GM23338 (cell line): Measurements from ENCODE around the gene LYZL1. TPM values are rescaled to one million over a fixed set of nuclear protein-coding genes. Genes with fewer than 3 reads are reported as not detected.

Source experiments
- ATAC-seq: fragments of 200-7000 bp; cut with Tn5 transposase; 3 replicates; pipeline ENCODE4 v1.9.1; 2020
- DNase-seq: peaks from one replicate; pipeline ENCODE4 v3.0.0-alpha.2; 2015; ENCODE audit warnings: low spot score
- H2AFZ ChIP-seq: fragments of 200-600 bp; sonication (generic); 2 replicates; pipeline ENCODE4 v1.8.0; 2016; ENCODE audit warnings: antibody characterized with exemption, mild to moderate bottlenecking, moderate library complexity
- H3F3A ChIP-seq: fragments of 200-600 bp; sonication (generic); replicated peaks from 2 replicates; pipeline ENCODE4 v1.8.0; 2017; ENCODE audit warnings: antibody characterized with exemption, mixed run types, low read depth
- H3K27ac ChIP-seq: fragments of 200-600 bp; sonication (generic); 2 replicates; pipeline ENCODE4 v1.6.1; 2016; ENCODE audit warnings: low read depth
- H3K27me3 ChIP-seq: fragments of 200-600 bp; sonication (generic); 2 replicates; pipeline ENCODE4 v1.8.0; 2016; ENCODE audit warnings: mild to moderate bottlenecking, mixed run types, moderate library complexity; ENCODE audit not compliant: insufficient read depth
- H3K36me3 ChIP-seq: fragments of 200-600 bp; sonication (generic); 2 replicates; pipeline ENCODE4 v1.8.0; 2016; ENCODE audit warnings: mild to moderate bottlenecking; ENCODE audit not compliant: insufficient read depth
- H3K4me1 ChIP-seq: fragments of 200-600 bp; sonication (generic); 2 replicates; pipeline ENCODE4 v1.8.0; 2016; ENCODE audit warnings: mild to moderate bottlenecking, moderate library complexity; ENCODE audit not compliant: insufficient read depth
- H3K4me2 ChIP-seq: fragments of 200-600 bp; sonication (generic); 2 replicates; pipeline ENCODE4 v1.7.1; 2017; ENCODE audit warnings: mixed run types
- H3K4me3 ChIP-seq: fragments of 200-600 bp; sonication (generic); 2 replicates; pipeline ENCODE4 v1.6.1; 2016; ENCODE audit warnings: mixed run types
- H3K79me2 ChIP-seq: fragments of 200-600 bp; sonication (generic); replicated peaks from 2 replicates; pipeline ENCODE4 v1.8.0; 2017; ENCODE audit warnings: mild to moderate bottlenecking; ENCODE audit not compliant: insufficient read depth
- H3K9me2 ChIP-seq: fragments of 200-600 bp; sonication (generic); 2 replicates; pipeline ENCODE4 v1.8.0; 2017; ENCODE audit not compliant: insufficient read depth
- H4K20me1 ChIP-seq: fragments of 200-600 bp; sonication (generic); replicated peaks from 2 replicates; pipeline ENCODE4 v1.8.0; 2017; ENCODE audit warnings: mild to moderate bottlenecking; ENCODE audit not compliant: insufficient read depth
- H3K27ac Mint-ChIP-seq: 2 replicates; pipeline ENCODE4 v1.8.0; 2020; ENCODE audit warnings: inconsistent platforms, mild to moderate bottlenecking, moderate library complexity, mixed read lengths
- H3K27me3 Mint-ChIP-seq: 3 replicates; pipeline ENCODE4 v1.8.0; 2022; ENCODE audit warnings: low read depth, mild to moderate bottlenecking, moderate library complexity, mixed read lengths, inconsistent platforms; ENCODE audit not compliant: insufficient read depth, poor library complexity
- H3K36me3 Mint-ChIP-seq: 3 replicates; pipeline ENCODE4 v1.8.0; 2021; ENCODE audit warnings: low read depth, mild to moderate bottlenecking, inconsistent platforms, moderate library complexity, mixed read lengths
- H3K4me1 Mint-ChIP-seq: 3 replicates; pipeline ENCODE4 v1.8.0; 2020; ENCODE audit warnings: mild to moderate bottlenecking, inconsistent platforms, mixed read lengths
- H3K4me3 Mint-ChIP-seq: 3 replicates; pipeline ENCODE4 v1.8.0; 2021; ENCODE audit warnings: moderate library complexity, mild to moderate bottlenecking, inconsistent platforms, mixed read lengths
- H3K9me3 Mint-ChIP-seq: 3 replicates; pipeline ENCODE4 v1.8.0; 2020; ENCODE audit warnings: moderate library complexity, mild to moderate bottlenecking, inconsistent platforms, mixed read lengths
- CREB1 ChIP-seq: fragments of 250-450 bp; sonication (Bioruptor Pico); IDR thresholded peaks from 2 replicates; pipeline ENCODE4 v1.5.0; 2020; ENCODE audit warnings: low read depth, mild to moderate bottlenecking, moderate library complexity
- CTCF ChIP-seq, 2 experiments: fragments of 200-600 bp in 1 of 2; sonication (generic) in 1 of 2; conservative IDR thresholded peaks; 2 replicates each; pipeline versions ENCODE4 v1.5.1 to v1.6.1; 2016 to 2017; ENCODE audit warnings: antibody characterized with exemption in 2 of 2, low read depth in 2 of 2, mild to moderate bottlenecking in 2 of 2, moderate library complexity in 1 of 2
- ETS1 ChIP-seq: IDR thresholded peaks from 2 replicates; pipeline ENCODE4 v1.6.1; 2016; ENCODE audit warnings: antibody characterized with exemption
- EZH2 ChIP-seq: fragments of 200-600 bp; sonication (generic); IDR thresholded peaks from one replicate; pipeline ENCODE4 v1.8.0; 2017; ENCODE audit warnings: antibody characterized with exemption, mild to moderate bottlenecking, low read depth; ENCODE audit not compliant: unreplicated experiment
- EZH2phosphoT487 ChIP-seq: fragments of 200-600 bp; sonication (generic); IDR thresholded peaks from one replicate; pipeline ENCODE4 v1.8.1; 2018; ENCODE audit warnings: antibody characterized with exemption; ENCODE audit not compliant: unreplicated experiment
- JUNB ChIP-seq: IDR thresholded peaks from one replicate; pipeline ENCODE4 v1.6.1; 2016; ENCODE audit warnings: antibody characterized with exemption; ENCODE audit not compliant: unreplicated experiment
- NANOG ChIP-seq: IDR thresholded peaks from 2 replicates; pipeline ENCODE4 v1.6.1; 2016; ENCODE audit warnings: antibody characterized with exemption, borderline replicate concordance
- POLR2AphosphoS5 ChIP-seq: IDR thresholded peaks from 2 replicates; pipeline ENCODE4 v1.6.1; 2016; ENCODE audit warnings: antibody characterized with exemption, low read depth
- STAT1 ChIP-seq: IDR thresholded peaks from one replicate; pipeline ENCODE4 v1.6.1; 2016; ENCODE audit warnings: antibody characterized with exemption; ENCODE audit not compliant: unreplicated experiment
- ZNF114 ChIP-seq: fragments of 250-450 bp; sonication (Bioruptor Pico); IDR thresholded peaks from 2 replicates; pipeline ENCODE4 v1.5.0; 2020; ENCODE audit warnings: mild to moderate bottlenecking, moderate library complexity
- ZNF331 ChIP-seq: fragments of 250-450 bp; sonication (Bioruptor Pico); IDR thresholded peaks from 2 replicates; pipeline ENCODE4 v1.5.0; 2020; ENCODE audit warnings: low read depth, mild to moderate bottlenecking, moderate library complexity
- polyA plus RNA-seq: library from polyadenylated mRNA; unstranded; fragments of >200 nt; fragmentation: Nextera tagmentation; extraction: Ambion mirVana; gene quantifications from 2 replicates; pipeline ENCODE4 v1.2.1, GENCODE V29; 2016
- total RNA-seq: library from RNA; depleted of rRNA; stranded (reverse); fragments of >200 nt; shearing (Covaris generic); gene quantifications from 2 replicates; pipeline ENCODE4 v1.2.3, GENCODE V29; 2014
- TF ChIP-seq, protein P1 (sequence below): fragments of 250-450 bp; sonication (Bioruptor Pico); IDR thresholded peaks from 2 replicates; pipeline ENCODE4 v1.5.0; 2020; ENCODE audit warnings: mild to moderate bottlenecking, moderate library complexity
- TF ChIP-seq, protein P2 (sequence below): IDR thresholded peaks from one replicate; pipeline ENCODE4 v1.6.1; 2018; ENCODE audit warnings: antibody characterized with exemption; ENCODE audit not compliant: unreplicated experiment

Gene LYZL1
- total and polyA plus RNA-seq, 2 experiments from 2014 or later: not detected

DNA sequence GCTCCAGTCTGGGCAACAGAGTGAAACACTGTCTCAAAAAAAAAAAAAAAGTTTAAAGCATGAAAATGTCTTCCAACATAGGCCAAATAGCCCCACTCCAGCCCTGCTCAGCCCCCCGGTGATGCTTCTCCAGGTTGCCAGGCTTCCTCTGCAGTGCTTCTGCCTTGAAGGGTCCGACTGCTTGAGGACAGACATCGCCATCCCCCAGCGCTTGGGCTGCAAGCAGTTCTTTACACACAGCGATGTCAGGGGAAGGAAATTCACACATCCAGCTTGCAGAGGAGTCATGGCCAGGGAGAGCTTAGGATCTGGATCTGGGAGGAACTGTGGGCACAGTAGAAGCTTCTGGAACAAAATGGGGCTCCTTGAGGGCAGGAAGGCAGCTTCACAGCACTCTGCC is 26.9 kb downstream of the LYZL1 start:
- H2AFZ ChIP-seq: peak overlapping the region; percentile 69; the same call in 1 of the 2 replicates
- no peaks in the 10 kb centered on the region for H3K36me3 Mint-ChIP-seq

More for the DNA sequence above, 26.9 kb downstream of the LYZL1 start:
- Histone ChIP-seq H3F3A (no peaks in the 10 kb centered on the region), H4K20me1 (no peaks in the 10 kb centered on the region), H3K27ac (no peak overlapping the region), H3K9me2 (no peaks in the 10 kb centered on the region), H3K4me3 (no peak overlapping the region), H3K4me1 (0 out of 2 replicates have a peak, but pooled peaks cover 3% of the 10 kb centered on the region), H3K4me2 (no peak overlapping the region), H3K79me2 (no peaks in the 10 kb centered on the region), H3K36me3 (no peaks in the 10 kb centered on the region), H3K27me3 (no peaks in the 10 kb centered on the region)
- no peak for DNase-seq
- H3K27me3 Mint-ChIP-seq: peaks cover 3% of the 10 kb centered on the region
- H3K27ac Mint-ChIP-seq: no peak overlapping the region
- no peak for ATAC-seq
- no peak overlapping the region for H3K4me3 Mint-ChIP-seq
- TF ChIP-seq NANOG (no peak), ZNF114 (CRISPR knock-in tag) (no peak), STAT1 (no peak), JUNB (no peak), CTCF (conservative IDR thresholded peaks at IDR 0.05; ENCODE audit: low read depth in 2 of 2) (no peak), ETS1 (no peak), ZNF331 (CRISPR knock-in tag) (no peak), CREB1 (CRISPR knock-in tag) (no peak), EZH2phosphoT487 (no peak), EZH2 (no peak), POLR2AphosphoS5 (no peak)
- TF ChIP-seq, protein P1, sequence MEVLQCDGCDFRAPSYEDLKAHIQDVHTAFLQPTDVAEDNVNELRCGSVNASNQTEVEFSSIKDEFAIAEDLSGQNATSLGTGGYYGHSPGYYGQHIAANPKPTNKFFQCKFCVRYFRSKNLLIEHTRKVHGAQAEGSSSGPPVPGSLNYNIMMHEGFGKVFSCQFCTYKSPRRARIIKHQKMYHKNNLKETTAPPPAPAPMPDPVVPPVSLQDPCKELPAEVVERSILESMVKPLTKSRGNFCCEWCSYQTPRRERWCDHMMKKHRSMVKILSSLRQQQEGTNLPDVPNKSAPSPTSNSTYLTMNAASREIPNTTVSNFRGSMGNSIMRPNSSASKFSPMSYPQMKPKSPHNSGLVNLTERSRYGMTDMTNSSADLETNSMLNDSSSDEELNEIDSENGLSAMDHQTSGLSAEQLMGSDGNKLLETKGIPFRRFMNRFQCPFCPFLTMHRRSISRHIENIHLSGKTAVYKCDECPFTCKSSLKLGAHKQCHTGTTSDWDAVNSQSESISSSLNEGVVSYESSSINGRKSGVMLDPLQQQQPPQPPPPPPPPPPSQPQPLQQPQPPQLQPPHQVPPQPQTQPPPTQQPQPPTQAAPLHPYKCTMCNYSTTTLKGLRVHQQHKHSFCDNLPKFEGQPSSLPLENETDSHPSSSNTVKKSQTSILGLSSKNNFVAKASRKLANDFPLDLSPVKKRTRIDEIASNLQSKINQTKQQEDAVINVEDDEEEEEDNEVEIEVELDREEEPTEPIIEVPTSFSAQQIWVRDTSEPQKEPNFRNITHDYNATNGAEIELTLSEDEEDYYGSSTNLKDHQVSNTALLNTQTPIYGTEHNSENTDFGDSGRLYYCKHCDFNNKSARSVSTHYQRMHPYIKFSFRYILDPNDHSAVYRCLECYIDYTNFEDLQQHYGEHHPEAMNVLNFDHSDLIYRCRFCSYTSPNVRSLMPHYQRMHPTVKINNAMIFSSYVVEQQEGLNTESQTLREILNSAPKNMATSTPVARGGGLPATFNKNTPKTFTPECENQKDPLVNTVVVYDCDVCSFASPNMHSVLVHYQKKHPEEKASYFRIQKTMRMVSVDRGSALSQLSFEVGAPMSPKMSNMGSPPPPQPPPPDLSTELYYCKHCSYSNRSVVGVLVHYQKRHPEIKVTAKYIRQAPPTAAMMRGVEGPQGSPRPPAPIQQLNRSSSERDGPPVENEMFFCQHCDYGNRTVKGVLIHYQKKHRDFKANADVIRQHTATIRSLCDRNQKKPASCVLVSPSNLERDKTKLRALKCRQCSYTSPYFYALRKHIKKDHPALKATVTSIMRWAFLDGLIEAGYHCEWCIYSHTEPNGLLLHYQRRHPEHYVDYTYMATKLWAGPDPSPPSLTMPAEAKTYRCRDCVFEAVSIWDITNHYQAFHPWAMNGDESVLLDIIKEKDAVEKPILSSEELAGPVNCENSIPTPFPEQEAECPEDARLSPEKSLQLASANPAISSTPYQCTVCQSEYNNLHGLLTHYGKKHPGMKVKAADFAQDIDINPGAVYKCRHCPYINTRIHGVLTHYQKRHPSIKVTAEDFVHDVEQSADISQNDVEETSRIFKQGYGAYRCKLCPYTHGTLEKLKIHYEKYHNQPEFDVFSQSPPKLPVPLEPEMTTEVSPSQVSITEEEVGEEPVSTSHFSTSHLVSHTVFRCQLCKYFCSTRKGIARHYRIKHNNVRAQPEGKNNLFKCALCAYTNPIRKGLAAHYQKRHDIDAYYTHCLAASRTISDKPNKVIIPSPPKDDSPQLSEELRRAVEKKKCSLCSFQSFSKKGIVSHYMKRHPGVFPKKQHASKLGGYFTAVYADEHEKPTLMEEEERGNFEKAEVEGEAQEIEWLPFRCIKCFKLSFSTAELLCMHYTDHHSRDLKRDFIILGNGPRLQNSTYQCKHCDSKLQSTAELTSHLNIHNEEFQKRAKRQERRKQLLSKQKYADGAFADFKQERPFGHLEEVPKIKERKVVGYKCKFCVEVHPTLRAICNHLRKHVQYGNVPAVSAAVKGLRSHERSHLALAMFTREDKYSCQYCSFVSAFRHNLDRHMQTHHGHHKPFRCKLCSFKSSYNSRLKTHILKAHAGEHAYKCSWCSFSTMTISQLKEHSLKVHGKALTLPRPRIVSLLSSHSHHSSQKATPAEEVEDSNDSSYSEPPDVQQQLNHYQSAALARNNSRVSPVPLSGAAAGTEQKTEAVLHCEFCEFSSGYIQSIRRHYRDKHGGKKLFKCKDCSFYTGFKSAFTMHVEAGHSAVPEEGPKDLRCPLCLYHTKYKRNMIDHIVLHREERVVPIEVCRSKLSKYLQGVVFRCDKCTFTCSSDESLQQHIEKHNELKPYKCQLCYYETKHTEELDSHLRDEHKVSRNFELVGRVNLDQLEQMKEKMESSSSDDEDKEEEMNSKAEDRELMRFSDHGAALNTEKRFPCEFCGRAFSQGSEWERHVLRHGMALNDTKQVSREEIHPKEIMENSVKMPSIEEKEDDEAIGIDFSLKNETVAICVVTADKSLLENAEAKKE (CRISPR knock-in tag): no peak
- TF ChIP-seq, protein P2, sequence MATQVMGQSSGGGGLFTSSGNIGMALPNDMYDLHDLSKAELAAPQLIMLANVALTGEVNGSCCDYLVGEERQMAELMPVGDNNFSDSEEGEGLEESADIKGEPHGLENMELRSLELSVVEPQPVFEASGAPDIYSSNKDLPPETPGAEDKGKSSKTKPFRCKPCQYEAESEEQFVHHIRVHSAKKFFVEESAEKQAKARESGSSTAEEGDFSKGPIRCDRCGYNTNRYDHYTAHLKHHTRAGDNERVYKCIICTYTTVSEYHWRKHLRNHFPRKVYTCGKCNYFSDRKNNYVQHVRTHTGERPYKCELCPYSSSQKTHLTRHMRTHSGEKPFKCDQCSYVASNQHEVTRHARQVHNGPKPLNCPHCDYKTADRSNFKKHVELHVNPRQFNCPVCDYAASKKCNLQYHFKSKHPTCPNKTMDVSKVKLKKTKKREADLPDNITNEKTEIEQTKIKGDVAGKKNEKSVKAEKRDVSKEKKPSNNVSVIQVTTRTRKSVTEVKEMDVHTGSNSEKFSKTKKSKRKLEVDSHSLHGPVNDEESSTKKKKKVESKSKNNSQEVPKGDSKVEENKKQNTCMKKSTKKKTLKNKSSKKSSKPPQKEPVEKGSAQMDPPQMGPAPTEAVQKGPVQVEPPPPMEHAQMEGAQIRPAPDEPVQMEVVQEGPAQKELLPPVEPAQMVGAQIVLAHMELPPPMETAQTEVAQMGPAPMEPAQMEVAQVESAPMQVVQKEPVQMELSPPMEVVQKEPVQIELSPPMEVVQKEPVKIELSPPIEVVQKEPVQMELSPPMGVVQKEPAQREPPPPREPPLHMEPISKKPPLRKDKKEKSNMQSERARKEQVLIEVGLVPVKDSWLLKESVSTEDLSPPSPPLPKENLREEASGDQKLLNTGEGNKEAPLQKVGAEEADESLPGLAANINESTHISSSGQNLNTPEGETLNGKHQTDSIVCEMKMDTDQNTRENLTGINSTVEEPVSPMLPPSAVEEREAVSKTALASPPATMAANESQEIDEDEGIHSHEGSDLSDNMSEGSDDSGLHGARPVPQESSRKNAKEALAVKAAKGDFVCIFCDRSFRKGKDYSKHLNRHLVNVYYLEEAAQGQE: no peak
- H3K9me3 Mint-ChIP-seq: no peaks in the 10 kb centered on the region
- peaks cover 10% of the 10 kb centered on the region for H3K4me1 Mint-ChIP-seq
